Germinal center (tissue), 1 donor: ENCODE results near the gene PTH2R.
"Not testable (repeated sequence)": the region's sequence is repeated elsewhere in the genome, so short reads cannot be mapped to it uniquely, and the experiment has no call there.

Source experiments
- DNase-seq: peaks from one replicate; pipeline ENCODE4 v3.0.0; 2012; ENCODE audit warnings: mixed read lengths, low spot score

PTH2R gene

DNA sequence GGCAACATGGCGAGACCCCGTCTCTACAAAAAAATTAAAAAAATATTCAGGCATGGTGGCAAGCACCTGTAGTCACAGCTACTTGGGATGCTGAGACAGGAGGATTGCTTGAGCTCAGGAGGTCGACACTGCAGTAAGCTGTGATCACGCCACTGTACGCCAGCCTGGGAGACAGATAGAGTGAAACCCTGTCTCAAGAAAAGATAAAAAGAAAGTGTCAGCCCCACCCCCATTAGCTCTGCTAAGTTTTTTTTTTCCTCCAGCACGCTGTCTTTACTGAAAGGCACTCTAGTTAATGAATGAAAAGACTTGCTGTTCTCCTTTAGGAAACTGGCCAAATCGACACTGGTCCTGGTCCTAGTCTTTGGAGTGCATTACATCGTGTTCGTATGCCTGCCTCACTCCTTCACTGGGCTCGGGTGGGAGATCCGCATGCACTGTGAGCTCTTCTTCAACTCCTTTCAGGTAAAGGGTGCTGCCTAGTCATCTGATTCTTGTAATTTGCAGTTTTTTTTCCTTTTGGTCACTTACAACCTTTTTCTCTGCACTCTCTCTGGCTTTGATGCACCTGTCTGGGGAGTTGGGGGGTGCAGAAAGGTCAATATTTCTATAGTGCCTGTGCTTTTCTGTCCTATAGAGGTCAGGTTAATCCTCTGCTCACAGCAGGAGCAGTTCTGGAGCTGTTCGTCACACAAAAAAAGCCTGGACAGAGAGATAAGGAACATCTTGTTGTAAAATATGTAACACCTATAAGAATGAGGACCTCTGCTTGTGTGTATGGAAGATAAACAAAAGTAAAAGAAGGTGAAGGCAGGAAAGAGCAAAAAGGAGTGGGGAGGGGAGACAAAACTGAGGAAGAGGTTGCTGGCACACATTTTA lies 82.3 kb downstream of the PTH2R start:
- DNase-seq, result no peak

DNA sequence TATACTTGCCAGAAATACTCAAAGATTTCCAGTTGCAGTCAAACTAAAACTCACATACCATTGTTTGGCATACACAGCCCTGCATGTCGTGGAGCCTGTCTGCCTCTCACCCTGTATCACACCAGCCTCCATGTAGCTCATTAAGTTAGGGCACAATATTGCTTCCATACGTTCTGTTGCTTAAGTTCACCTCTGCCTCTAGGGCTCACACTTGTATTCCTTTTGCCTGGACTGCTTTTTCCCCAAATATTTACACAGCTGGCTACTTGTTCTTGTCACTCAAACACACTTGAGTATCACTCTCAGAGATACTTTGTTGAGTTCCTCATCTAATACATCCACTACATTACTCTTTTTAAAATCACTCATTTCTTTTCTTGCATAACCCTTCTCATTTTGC lies 83.1 kb downstream of the PTH2R start:
- DNase-seq, result no peak

GRCh38 chr2:208490492-208490891 lies 83.9 kb downstream of the PTH2R start:
- DNase-seq, result no peak

- DNase-seq, result no peak
These were observed 85.0 kb downstream of the PTH2R start for GRCh38 chr2:208491641-208492040.

DNA sequence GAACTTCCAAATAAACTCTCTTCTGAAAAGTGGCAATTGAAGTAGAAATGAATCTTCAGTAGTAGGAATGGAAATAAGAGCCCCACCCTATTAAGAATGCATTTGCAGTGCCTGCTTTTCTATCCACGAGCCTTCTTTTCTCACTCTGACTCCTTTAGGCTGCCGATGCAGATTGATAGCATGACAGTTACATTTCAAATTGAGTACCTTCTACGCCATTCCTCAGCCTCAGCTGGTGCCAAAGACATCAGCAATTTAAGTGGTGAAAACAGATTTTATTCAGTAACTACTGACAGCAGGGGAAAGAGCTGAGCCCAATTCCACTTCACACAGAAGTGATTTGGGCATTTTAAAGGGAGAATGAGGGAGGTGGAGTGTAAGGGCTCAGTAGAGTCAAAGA lies 85.5 kb downstream of the PTH2R start:
- no peak for DNase-seq

GRCh38 chr2:208493186-208493585 lies 86.6 kb downstream of the PTH2R start:
- DNase-seq, result no peak

- no peak for DNase-seq
These were observed 89.5 kb downstream of the PTH2R start for GRCh38 chr2:208496129-208496528.

- DNase-seq, result no peak
These were observed 94.6 kb downstream of the PTH2R start for GRCh38 chr2:208501206-208501605.

- DNase-seq, result no peak
These were observed 95.7 kb downstream of the PTH2R start for GRCh38 chr2:208502288-208502687.

GRCh38 chr2:208505365-208505764 lies 98.8 kb downstream of the PTH2R start:
- not testable (repeated sequence) for DNase-seq

DNA sequence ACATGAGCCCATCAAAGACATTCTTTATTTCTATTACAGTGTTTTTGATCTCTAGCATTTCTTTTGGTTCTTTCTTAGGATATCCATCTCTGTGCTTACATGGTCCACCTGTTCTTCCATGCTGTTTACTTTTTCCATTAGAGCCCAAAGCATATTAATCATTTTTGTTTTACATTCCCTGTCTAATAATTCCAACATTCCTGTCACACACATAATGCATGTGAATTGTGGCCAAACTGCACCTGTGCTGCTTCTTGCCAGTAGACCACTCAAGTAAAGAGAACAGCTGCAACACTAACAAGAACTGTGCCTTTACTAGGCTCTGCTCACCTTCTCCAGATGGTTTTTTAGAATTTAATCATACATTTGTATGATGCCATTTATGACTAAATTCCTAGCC lies 103.0 kb downstream of the PTH2R start:
- no peak for DNase-seq

- DNase-seq, result no peak
These were observed 104.4 kb downstream of the PTH2R start for GRCh38 chr2:208511016-208511415.

- DNase-seq, result no peak
These were observed 105.0 kb downstream of the PTH2R start for GRCh38 chr2:208511573-208511972.

GRCh38 chr2:208515099-208515498 lies 108.5 kb downstream of the PTH2R start:
- no peak for DNase-seq

GRCh38 chr2:208523069-208523468 lies 116.5 kb downstream of the PTH2R start:
- DNase-seq, result not testable (repeated sequence)

DNA sequence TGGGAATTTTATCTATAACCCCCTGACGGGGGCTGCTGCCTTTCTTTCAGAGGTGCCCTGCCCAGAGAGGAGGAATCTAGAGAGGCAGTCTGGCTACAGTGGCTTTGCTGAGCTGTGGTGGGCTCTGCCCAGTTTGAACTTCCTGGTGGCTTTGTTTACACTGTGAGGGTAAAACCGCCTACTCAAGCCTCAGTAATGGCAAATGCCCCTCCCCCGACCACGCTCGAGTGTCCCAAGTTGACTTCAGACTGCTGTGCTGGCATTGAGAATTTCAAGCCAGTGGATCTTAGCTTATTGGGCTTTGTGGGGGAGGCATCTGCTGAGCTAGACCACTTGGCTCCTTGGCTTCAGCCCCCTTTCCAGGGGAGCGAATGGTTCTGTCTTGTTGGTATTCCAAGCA lies 118.6 kb downstream of the PTH2R start:
- not testable (repeated sequence) for DNase-seq

GRCh38 chr2:208529796-208530195 lies 123.2 kb downstream of the PTH2R start:
- no peak for DNase-seq

DNA sequence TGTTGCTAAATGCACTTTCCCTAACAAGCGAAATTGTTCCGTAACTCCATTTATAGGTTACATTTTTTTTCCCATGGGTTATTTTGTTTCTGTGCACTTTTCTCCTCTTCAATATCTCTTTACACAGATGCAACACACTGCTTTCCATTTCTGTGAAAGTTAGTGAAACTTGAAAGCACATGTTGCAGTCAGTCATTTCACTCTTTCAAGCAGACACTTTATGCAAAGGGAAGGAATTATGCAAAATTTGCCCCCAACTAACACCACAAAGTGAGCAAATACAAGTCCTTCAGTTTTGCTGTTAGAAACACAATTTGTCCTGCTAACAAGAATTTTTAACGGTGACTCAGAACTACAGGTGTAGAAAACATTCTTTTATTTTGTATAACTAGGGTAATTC lies 124.8 kb downstream of the PTH2R start:
- no peak for DNase-seq

- DNase-seq, result not testable (repeated sequence)
These were observed 129.0 kb downstream of the PTH2R start for GRCh38 chr2:208535578-208535977.

DNA sequence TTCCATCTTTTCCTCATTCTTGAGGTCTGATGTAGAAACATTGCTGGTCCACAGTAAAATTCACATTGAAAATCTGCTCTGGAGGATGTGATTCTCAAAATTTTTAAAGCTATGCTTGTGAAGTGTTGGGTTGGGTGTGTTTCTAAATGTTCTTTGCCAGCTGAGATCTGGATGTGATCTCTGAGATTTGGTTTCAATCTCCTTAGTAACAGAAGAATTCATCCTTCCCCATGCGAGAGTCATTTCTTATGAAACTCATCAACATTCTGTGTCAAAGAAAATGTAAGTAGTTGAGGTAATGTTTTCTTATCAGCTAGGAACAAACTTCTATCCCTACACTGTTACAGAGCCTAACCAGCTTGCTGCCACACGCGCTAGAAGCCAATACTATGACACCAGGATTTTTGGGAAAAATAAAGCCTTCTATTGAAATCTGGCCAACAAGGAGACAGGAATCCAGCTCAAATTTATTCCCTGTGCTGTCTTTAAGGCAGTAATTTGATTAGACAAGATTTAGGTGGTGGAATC lies 134.9 kb downstream of the PTH2R start:
- DNase-seq, result no peak

GRCh38 chr2:208541989-208542464 lies 135.4 kb downstream of the PTH2R start:
- DNase-seq, result no peak

DNA sequence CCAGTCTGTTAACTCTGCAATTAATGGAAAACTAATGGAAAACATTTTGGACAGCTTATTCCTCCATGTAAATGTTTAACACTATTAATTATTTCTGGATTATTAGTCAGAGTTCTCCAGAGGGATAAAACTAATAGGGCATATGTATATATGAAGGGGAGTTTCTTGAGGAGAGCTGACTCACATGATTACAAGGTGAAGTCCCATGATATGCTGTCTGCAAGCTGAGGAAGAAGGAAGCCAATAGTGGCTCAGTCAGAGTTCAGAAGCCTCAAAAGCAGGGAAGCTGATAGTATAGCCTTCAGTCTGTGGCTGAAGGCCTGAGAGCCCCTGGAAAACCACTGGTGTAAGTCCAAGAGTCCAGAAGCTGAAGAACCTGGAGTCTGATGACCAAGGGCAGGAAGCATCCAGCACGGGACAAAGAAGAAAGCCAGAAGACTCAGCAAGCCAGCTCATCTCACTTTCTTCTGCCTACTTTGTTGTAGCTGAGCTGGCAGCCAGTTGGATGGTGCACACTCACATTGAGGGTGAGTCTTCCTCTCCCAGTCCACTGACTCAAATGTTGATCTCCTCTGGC lies 136.0 kb downstream of the PTH2R start:
- DNase-seq, result no peak
